HepG2 (cell line): ENCODE results near the gene IQGAP2. TPM values are rescaled to one million over a fixed set of nuclear protein-coding genes. Genes with fewer than 3 reads are reported as not detected.

Experiments used
- CAMTA2 ChIP-seq: sonication (generic); formaldehyde crosslinking; IDR thresholded peaks from 2 replicates; pipeline ENCODE4 v1.4.0; 2020; ENCODE audit warnings: mild to moderate bottlenecking, missing genetic modification reagents, borderline replicate concordance
- GZF1 ChIP-seq: sonication (generic); formaldehyde crosslinking; IDR thresholded peaks from 2 replicates; pipeline ENCODE4 v1.5.1; 2020; ENCODE audit warnings: mild to moderate bottlenecking, missing genetic modification reagents
- HNRNPLL ChIP-seq: fragments of 200-400 bp; formaldehyde crosslinking; IDR thresholded peaks from 2 replicates; pipeline ENCODE4 v1.6.1; 2017; ENCODE audit warnings: mild to moderate bottlenecking, low read depth, low read length; ENCODE audit not compliant: poor library complexity, severe bottlenecking
- ISX ChIP-seq: sonication (generic); formaldehyde crosslinking; conservative IDR thresholded peaks from 2 replicates; pipeline ENCODE4 v1.5.0; 2020; ENCODE audit warnings: missing genetic modification reagents
- MED1 ChIP-seq: sonication (generic); formaldehyde crosslinking; IDR thresholded peaks from 2 replicates; pipeline ENCODE4 v1.4.0; 2020; ENCODE audit warnings: missing genetic modification reagents
- PHF21A ChIP-seq: sonication (generic); formaldehyde crosslinking; IDR thresholded peaks from 2 replicates; pipeline ENCODE4 v1.5.0; 2020; ENCODE audit warnings: mild to moderate bottlenecking, missing genetic modification reagents
- RFX5 ChIP-seq: IDR thresholded peaks from 2 replicates; pipeline ENCODE4 v1.6.1; 2011; ENCODE audit warnings: low read depth, low read length, improper control_type of control experiment
- RXRA ChIP-seq: sonication (generic); formaldehyde crosslinking; IDR thresholded peaks from 2 replicates; pipeline ENCODE4 v1.5.1; 2020; ENCODE audit warnings: missing genetic modification reagents
- STAG1 ChIP-seq: sonication (generic); formaldehyde crosslinking; IDR thresholded peaks from 2 replicates; pipeline ENCODE4 v1.4.0; 2020; ENCODE audit warnings: missing genetic modification reagents
- ZBTB14 ChIP-seq: sonication (generic); formaldehyde crosslinking; IDR thresholded peaks from 2 replicates; pipeline ENCODE4 v1.4.0; 2020; ENCODE audit warnings: missing genetic modification reagents
- ZNF205 ChIP-seq: IDR thresholded peaks from 2 replicates; pipeline ENCODE4 v1.6.1; 2018; ENCODE audit warnings: missing biosample characterization, missing genetic modification reagents
- ZNF296 ChIP-seq: sonication (generic); formaldehyde crosslinking; conservative IDR thresholded peaks from 2 replicates; pipeline ENCODE4 v1.5.0; 2020; ENCODE audit warnings: mild to moderate bottlenecking, missing genetic modification reagents
- ZNF343 ChIP-seq: sonication (generic); formaldehyde crosslinking; IDR thresholded peaks from 2 replicates; pipeline ENCODE4 v1.4.0; 2020; ENCODE audit warnings: mild to moderate bottlenecking, missing genetic modification reagents
- ZNF451 ChIP-seq: sonication (generic); formaldehyde crosslinking; IDR thresholded peaks from 2 replicates; pipeline ENCODE4 v1.5.0; 2020; ENCODE audit warnings: mild to moderate bottlenecking, missing genetic modification reagents
- ZNF547 ChIP-seq: sonication (generic); formaldehyde crosslinking; IDR thresholded peaks from 2 replicates; pipeline ENCODE4 v1.5.1; 2020; ENCODE audit warnings: mild to moderate bottlenecking, missing genetic modification reagents
- ZNF609 ChIP-seq: sonication (generic); formaldehyde crosslinking; IDR thresholded peaks from 2 replicates; pipeline ENCODE4 v1.4.0; 2020; ENCODE audit warnings: mild to moderate bottlenecking, missing genetic modification reagents, borderline replicate concordance
- ZNF687 ChIP-seq: sonication (generic); formaldehyde crosslinking; IDR thresholded peaks from 2 replicates; pipeline ENCODE4 v1.5.1; 2020; ENCODE audit warnings: mild to moderate bottlenecking, missing genetic modification reagents, moderate library complexity
- polyA plus RNA-seq, 8 experiments: library from polyadenylated mRNA; depleted of rRNA in 3 of 8; stranded (reverse) in 7 of 8; unstranded in 1 of 8; fragments of >200 nt; fragmentation: Illumina TruSeq in 4 of 8; extraction: Trizol in 4 of 8; gene quantifications; 2 replicates each; pipeline versions ENCODE4 v1.2.1 to v1.2.3, GENCODE V29; 2011 to 2016; ENCODE audit warnings: low read depth in 4 of 8, missing spikeins in 1 of 8, mixed read lengths in 1 of 8; ENCODE audit not compliant: insufficient read depth in 1 of 8
- total RNA-seq, 5 experiments: library from RNA; depleted of rRNA; stranded (reverse); fragments of >200 nt; fragmentation: Illumina TruSeq; extraction: Trizol; gene quantifications; 2 replicates each; pipeline ENCODE4 v1.2.3, GENCODE V29; 2016; ENCODE audit warnings: low read depth in 1 of 5

Gene IQGAP2
- total and polyA plus RNA-seq, 2 of the 13 experiments (the other 11 are each of a cell fraction or from before 2014, with no cell fraction given): 35.2 to 83.3 TPM

GRCh38 chr5:76715736-76716455 lies 312.8 kb downstream of the IQGAP2 start, which contains the start of gene F2R (continued):
- TF ChIP-seq ZNF687 (CRISPR knock-in tag): peak; percentile 85
- TF ChIP-seq CAMTA2: no peak
- no peak for TF ChIP-seq ZNF296 (CRISPR knock-in tag)
- no peak for TF ChIP-seq RXRA
- no peak for TF ChIP-seq GZF1 (CRISPR knock-in tag)
- TF ChIP-seq ZNF609: peak; percentile 55; the same call in 1 of the 2 replicates
- TF ChIP-seq STAG1 (CRISPR knock-in tag): peak; percentile 49
- peak; percentile 67; the same call in 1 of the 2 replicates for TF ChIP-seq ZNF547 (CRISPR knock-in tag)
- TF ChIP-seq PHF21A (CRISPR knock-in tag): no peak
- TF ChIP-seq RFX5: no peak
- TF ChIP-seq ZNF451 (CRISPR knock-in tag): no peak
- TF ChIP-seq ISX (CRISPR knock-in tag): no peak
- TF ChIP-seq MED1 (CRISPR knock-in tag): no peak
- no peak for TF ChIP-seq ZNF205 (CRISPR knock-in tag)
- TF ChIP-seq ZNF343 (CRISPR knock-in tag): peak; percentile 25; the same call in 1 of the 2 replicates
- peak; percentile 94 for TF ChIP-seq ZBTB14 (CRISPR knock-in tag)
- TF ChIP-seq HNRNPLL: peak; percentile 32
